Stomach (tissue), 4 donors: Measurements from ENCODE around the gene DYNC1I1.

Experiments
- EP300 ChIP-seq: sonication (generic); formaldehyde crosslinking; IDR thresholded peaks from one replicate; pipeline ENCODE4 v1.6.1; 2017; ENCODE audit warnings: antibody characterized with exemption
- POLR2AphosphoS5 ChIP-seq, 3 donors: sonication (generic); formaldehyde crosslinking; IDR thresholded peaks; one replicate each; pipeline ENCODE4 v1.6.1; 2016; ENCODE audit warnings: antibody characterized with exemption in 3 of 3
- TF ChIP-seq, protein P1 (sequence below), 7 experiments: fragments of 450-650 bp in 4 of 7; fragments of 200-600 bp in 3 of 7; sonication (generic) in 3 of 7; IDR thresholded peaks; one replicate each; pipeline ENCODE4 v1.5.1; 2016 to 2019; ENCODE audit warnings: antibody characterized with exemption in 7 of 7, control low read depth in 2 of 7, mild to moderate bottlenecking in 1 of 7

DNA sequence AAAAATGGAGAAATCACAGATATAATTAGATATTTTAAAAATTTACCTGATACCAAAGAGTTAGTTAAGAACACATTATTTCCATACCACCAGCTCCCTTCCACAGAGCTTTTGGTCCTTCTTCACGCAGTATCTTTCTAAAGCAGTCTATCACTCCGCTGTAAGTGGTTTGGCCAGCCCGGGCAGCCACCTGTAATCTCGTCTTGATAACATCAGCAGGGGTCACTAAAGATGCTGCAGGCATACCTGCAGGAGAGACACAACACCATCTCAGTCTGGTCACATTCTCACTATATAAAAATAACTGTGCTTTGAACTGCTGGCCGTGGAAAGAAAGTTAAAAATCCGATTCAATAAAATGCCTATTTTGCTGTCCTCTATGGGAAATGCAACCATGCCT is 349.4 kb downstream of the DYNC1I1 start:
- TF ChIP-seq, protein P1, sequence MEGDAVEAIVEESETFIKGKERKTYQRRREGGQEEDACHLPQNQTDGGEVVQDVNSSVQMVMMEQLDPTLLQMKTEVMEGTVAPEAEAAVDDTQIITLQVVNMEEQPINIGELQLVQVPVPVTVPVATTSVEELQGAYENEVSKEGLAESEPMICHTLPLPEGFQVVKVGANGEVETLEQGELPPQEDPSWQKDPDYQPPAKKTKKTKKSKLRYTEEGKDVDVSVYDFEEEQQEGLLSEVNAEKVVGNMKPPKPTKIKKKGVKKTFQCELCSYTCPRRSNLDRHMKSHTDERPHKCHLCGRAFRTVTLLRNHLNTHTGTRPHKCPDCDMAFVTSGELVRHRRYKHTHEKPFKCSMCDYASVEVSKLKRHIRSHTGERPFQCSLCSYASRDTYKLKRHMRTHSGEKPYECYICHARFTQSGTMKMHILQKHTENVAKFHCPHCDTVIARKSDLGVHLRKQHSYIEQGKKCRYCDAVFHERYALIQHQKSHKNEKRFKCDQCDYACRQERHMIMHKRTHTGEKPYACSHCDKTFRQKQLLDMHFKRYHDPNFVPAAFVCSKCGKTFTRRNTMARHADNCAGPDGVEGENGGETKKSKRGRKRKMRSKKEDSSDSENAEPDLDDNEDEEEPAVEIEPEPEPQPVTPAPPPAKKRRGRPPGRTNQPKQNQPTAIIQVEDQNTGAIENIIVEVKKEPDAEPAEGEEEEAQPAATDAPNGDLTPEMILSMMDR (IDR thresholded peaks at IDR 0.05) = no peak
- no peak for TF ChIP-seq POLR2AphosphoS5 (IDR thresholded peaks at IDR 0.05)
- TF ChIP-seq EP300 = no peak
